Measurements from ENCODE around the gene CPNE6. TPM values are rescaled to one million over a fixed set of nuclear protein-coding genes. Genes with fewer than 3 reads are reported as not detected.
"Not testable (repeated sequence)": the region's sequence is repeated elsewhere in the genome, so short reads cannot be mapped to it uniquely, and the experiment has no call there.

CPNE6 gene
- total and polyA plus RNA-seq, 2 donors (not counting 1 experiment from before 2014, with no cell fraction given) = not detected

DNA sequence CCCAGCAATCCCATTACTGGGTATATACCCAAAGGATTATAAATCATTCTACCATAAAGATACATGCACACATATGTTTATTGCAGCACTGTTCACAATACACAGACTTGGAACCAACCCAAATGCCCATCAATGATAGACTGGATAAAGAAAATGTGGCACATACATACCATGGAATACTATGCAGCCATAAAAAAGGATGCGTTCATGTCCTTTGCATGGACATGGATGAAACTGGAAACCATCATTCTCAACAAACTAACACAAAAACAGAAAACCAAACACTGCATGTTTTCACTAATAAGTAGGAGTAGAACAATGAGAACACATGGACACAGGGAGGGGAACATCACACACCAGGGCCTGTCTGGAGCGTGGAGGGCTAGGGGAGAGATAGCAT lies 40.0 kb upstream of the CPNE6 start:
- POLR2A ChIA-PET = interaction anchor here (0.6 kb wide), 1 partner anchor 623 kb away, joined by 3 read pairs; no protein-coding TSS in a partner anchor
- not testable (repeated sequence) for H3K27ac ChIP-seq (ENCODE audit: low read length in 2 of 2); H2AFZ ChIP-seq (ENCODE audit: insufficient read depth, low read depth, low read length, poor library complexity, severe bottlenecking); H3K9me3 Mint-ChIP-seq (ENCODE audit: insufficient read depth); H3K27me3 ChIP-seq (replicated peaks in 1 of 4; ENCODE audit: control extremely low read depth in 1 of 4, control insufficient read depth in 3 of 4, insufficient read depth in 4 of 4, low read length in 3 of 4); H3K9me3 ChIP-seq (ENCODE audit: control extremely low read depth in 1 of 3, control insufficient read depth in 2 of 3, insufficient read depth in 1 of 3, low read length in 2 of 3); H3K79me2 ChIP-seq (ENCODE audit: control insufficient read depth, insufficient read depth, low read length); H3K27me3 Mint-ChIP-seq; H3K4me3 ChIP-seq (ENCODE audit: control extremely low read depth in 1 of 5, extremely low read depth in 1 of 5, insufficient read depth in 1 of 5, low read depth in 2 of 5, low read length in 4 of 5); H3K4me2 ChIP-seq (replicated peaks; ENCODE audit: low read depth, low read length, poor library complexity, severe bottlenecking); H3K27ac Mint-ChIP-seq; H4K20me1 ChIP-seq (ENCODE audit: control insufficient read depth, insufficient read depth, low read length, poor library complexity, severe bottlenecking); ATAC-seq (ENCODE audit: low read depth); H3K9ac ChIP-seq (ENCODE audit: low read length); H3K4me1 Mint-ChIP-seq; DNase-seq; H3K4me3 Mint-ChIP-seq; H3K36me3 ChIP-seq (replicated peaks in 1 of 2; ENCODE audit: control extremely low read depth in 1 of 2, control insufficient read depth in 1 of 2, extremely low read depth in 1 of 2, insufficient read depth in 2 of 2, low read length in 1 of 2); H3K4me1 ChIP-seq (ENCODE audit: control insufficient read depth in 2 of 2, insufficient read depth in 2 of 2, low read length in 2 of 2)
- no CpG with 5 or more reads among the region's 2 CpGs for WGBS (ENCODE audit: insufficient coverage)
- CTCF ChIA-PET = interaction anchor here (1.0 kb wide), 1 partner anchor 77 kb away, joined by 3 read pairs; no protein-coding TSS in a partner anchor
- intact Hi-C loops (cut with micrococcal nuclease) = loop anchor here (10.0 kb wide), 1 partner anchor 467 kb away; the partner anchor contains the start of gene AP1G2

DNA sequence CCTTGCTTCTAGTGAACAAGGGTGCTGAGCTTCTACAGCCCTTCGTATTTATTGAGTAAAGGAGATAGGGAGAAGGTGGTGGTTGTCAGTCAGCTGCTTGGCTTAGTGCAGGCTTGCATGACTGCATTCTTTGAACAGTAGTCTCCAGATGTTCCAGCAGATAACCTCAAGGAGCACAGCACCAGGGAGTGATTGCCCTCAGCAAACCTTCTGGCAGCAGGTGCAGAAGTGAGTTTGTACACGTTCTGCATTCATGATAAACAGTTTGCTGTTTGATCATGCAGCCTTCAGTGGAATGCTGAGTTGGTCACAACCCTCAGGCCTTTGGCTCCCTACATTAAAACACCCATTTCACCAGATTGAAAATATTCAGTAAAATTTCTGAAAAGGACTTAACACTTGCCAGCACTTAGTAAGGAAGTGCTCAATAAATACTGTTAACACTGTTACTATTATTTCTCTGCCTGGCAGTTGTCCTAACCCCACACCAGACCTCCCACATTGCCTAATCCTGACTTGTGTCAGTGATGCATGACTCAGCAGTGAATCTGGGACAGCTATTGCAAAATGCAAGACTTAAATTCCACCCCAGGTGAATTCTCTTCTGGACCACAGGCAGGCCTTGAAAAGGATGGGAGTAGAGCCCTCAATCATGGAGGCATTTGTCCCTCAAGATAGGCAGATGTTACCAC lies 38.5 kb upstream of the CPNE6 start:
- H2AFZ ChIP-seq (ENCODE audit: insufficient read depth, low read depth, low read length, poor library complexity, severe bottlenecking) = no peak overlapping the region
- H3K4me3 Mint-ChIP-seq = no peak overlapping the region

DNA sequence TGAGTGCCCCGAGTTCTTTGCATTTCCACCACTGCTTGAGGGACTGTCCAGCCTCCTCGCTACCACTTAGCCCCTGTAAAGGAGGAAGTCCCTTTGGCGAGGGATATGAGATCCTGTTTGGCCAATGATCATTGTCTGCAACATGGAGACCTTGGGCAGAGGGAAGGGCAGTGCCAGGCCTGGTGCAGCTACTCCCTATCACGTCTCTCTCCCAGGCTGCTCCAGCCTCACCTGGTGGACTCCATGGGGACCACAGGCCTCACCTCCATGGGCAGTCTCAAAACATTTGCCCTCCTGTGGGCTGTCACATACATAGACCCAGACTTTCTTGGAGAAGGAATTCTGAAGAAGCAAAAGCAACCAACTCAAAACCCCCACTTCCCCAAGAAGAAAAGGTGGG lies 35.6 kb upstream of the CPNE6 start:
- peak overlapping the region in 3 of 5 experiments; percentile 57 to 77 (median 59) for H3K4me3 ChIP-seq (ENCODE audit: control extremely low read depth in 1 of 5, extremely low read depth in 1 of 5, insufficient read depth in 1 of 5, low read depth in 2 of 5, low read length in 4 of 5)
- H3K36me3 ChIP-seq (replicated peaks in 1 of 2; ENCODE audit: control extremely low read depth in 1 of 2, control insufficient read depth in 1 of 2, extremely low read depth in 1 of 2, insufficient read depth in 2 of 2, low read length in 1 of 2); H3K27me3 Mint-ChIP-seq; H3K27me3 ChIP-seq (replicated peaks in 1 of 4; ENCODE audit: control extremely low read depth in 1 of 4, control insufficient read depth in 3 of 4, insufficient read depth in 4 of 4, low read length in 3 of 4); H3K4me1 ChIP-seq (ENCODE audit: control insufficient read depth in 2 of 2, insufficient read depth in 2 of 2, low read length in 2 of 2); H3K27ac ChIP-seq (ENCODE audit: low read length in 2 of 2); H3K79me2 ChIP-seq (ENCODE audit: control insufficient read depth, insufficient read depth, low read length); DNase-seq; ATAC-seq (ENCODE audit: low read depth); H3K9me3 Mint-ChIP-seq (ENCODE audit: insufficient read depth); H3K9me3 ChIP-seq (ENCODE audit: control extremely low read depth in 1 of 3, control insufficient read depth in 2 of 3, insufficient read depth in 1 of 3, low read length in 2 of 3); H3K4me1 Mint-ChIP-seq; H4K20me1 ChIP-seq (ENCODE audit: control insufficient read depth, insufficient read depth, low read length, poor library complexity, severe bottlenecking): not testable (repeated sequence)
- intact Hi-C loops (cut with micrococcal nuclease) = loop anchor here (1.0 to 10.0 kb wide), 4 partner anchors 21 to 471 kb away; partner anchors contain the start of genes AP1G2 and DHRS4L2
- H2AFZ ChIP-seq (ENCODE audit: insufficient read depth, low read depth, low read length, poor library complexity, severe bottlenecking) = peak overlapping the region; percentile 92
- WGBS (ENCODE audit: insufficient coverage) = no CpG with 5 or more reads among the region's 4 CpGs
- CTCF ChIA-PET = interaction anchor here (1.0 kb wide), 2 partner anchors 73 to 404 kb away, joined by 3 to 6 read pairs; no protein-coding TSS in a partner anchor
- H3K4me3 Mint-ChIP-seq = peak overlapping the region; percentile 98
- POLR2A ChIA-PET = interaction anchor here (0.6 kb wide), 1 partner anchor 1438 kb away, joined by 3 read pairs; the partner anchor contains the start of gene ABHD4
- peak overlapping the region; percentile 84 for H3K9ac ChIP-seq (ENCODE audit: low read length)
- H3K4me2 ChIP-seq (replicated peaks; ENCODE audit: low read depth, low read length, poor library complexity, severe bottlenecking) = peak overlapping the region; percentile 78
- peak overlapping the region; percentile 32 for H3K27ac Mint-ChIP-seq

More for the DNA sequence above, 38.5 kb upstream of the CPNE6 start:
- Histone ChIP-seq H3K4me2 (replicated peaks; ENCODE audit: low read depth, low read length, poor library complexity, severe bottlenecking) (no peak overlapping the region), H3K79me2 (ENCODE audit: control insufficient read depth, insufficient read depth, low read length) (no peaks in the 10 kb centered on the region), H3K4me1 (ENCODE audit: control insufficient read depth in 2 of 2, insufficient read depth in 2 of 2, low read length in 2 of 2) (peaks cover 0 to 9% of the 10 kb centered on the region in 2 donors), H3K9ac (ENCODE audit: low read length) (no peak overlapping the region), H3K27ac (ENCODE audit: low read length in 2 of 2) (no peak overlapping the region), H4K20me1 (ENCODE audit: control insufficient read depth, insufficient read depth, low read length, poor library complexity, severe bottlenecking) (no peaks in the 10 kb centered on the region), H3K36me3 (replicated peaks in 1 of 2; ENCODE audit: control extremely low read depth in 1 of 2, control insufficient read depth in 1 of 2, extremely low read depth in 1 of 2, insufficient read depth in 2 of 2, low read length in 1 of 2) (no peaks in the 10 kb centered on the region), H3K9me3 (ENCODE audit: control extremely low read depth in 1 of 3, control insufficient read depth in 2 of 3, insufficient read depth in 1 of 3, low read length in 2 of 3) (peaks cover 2 to 9% (median 5%) of the 10 kb centered on the region in 3 donors), H3K27me3 (replicated peaks in 1 of 4; ENCODE audit: control extremely low read depth in 1 of 4, control insufficient read depth in 3 of 4, insufficient read depth in 4 of 4, low read length in 3 of 4) (no peaks in the 10 kb centered on the region), H3K4me3 (ENCODE audit: control extremely low read depth in 1 of 5, extremely low read depth in 1 of 5, insufficient read depth in 1 of 5, low read depth in 2 of 5, low read length in 4 of 5) (no peak overlapping the region)
- ChIA-PET CTCF (no interaction called here), POLR2A (no interaction called here)
- intact Hi-C loops (cut with micrococcal nuclease) = loop anchor here (10.0 kb wide), 1 partner anchor 468 kb away; the partner anchor contains the start of gene AP1G2
- no peak for ATAC-seq (ENCODE audit: low read depth)
- Mint-ChIP-seq H3K4me1 (peaks cover 10% of the 10 kb centered on the region), H3K27ac (no peak overlapping the region), H3K9me3 (ENCODE audit: insufficient read depth) (peaks cover 6% of the 10 kb centered on the region), H3K27me3 (no peaks in the 10 kb centered on the region)
- no peak for TF ChIP-seq EZH2 (IDR thresholded peaks at IDR 0.05; ENCODE audit: borderline replicate concordance, insufficient read depth, low read depth, low read length, poor library complexity, severe bottlenecking)
- TF ChIP-seq, protein P1, sequence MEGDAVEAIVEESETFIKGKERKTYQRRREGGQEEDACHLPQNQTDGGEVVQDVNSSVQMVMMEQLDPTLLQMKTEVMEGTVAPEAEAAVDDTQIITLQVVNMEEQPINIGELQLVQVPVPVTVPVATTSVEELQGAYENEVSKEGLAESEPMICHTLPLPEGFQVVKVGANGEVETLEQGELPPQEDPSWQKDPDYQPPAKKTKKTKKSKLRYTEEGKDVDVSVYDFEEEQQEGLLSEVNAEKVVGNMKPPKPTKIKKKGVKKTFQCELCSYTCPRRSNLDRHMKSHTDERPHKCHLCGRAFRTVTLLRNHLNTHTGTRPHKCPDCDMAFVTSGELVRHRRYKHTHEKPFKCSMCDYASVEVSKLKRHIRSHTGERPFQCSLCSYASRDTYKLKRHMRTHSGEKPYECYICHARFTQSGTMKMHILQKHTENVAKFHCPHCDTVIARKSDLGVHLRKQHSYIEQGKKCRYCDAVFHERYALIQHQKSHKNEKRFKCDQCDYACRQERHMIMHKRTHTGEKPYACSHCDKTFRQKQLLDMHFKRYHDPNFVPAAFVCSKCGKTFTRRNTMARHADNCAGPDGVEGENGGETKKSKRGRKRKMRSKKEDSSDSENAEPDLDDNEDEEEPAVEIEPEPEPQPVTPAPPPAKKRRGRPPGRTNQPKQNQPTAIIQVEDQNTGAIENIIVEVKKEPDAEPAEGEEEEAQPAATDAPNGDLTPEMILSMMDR (IDR thresholded peaks at IDR 0.05) = no peak
- no peak for DNase-seq
- 86% methylated on average over 2 of the region's 2 CpGs for WGBS (ENCODE audit: insufficient coverage)

Measured in B cell (primary cell).